BLaER1 treated with 17β-estradiol and CSF1 and Interleukin-3, amounts not matched to agents 10 nM and 100 nM (cell line): Measurements from ENCODE around the gene KRT82.

ENCODE experiments used
- H3K27ac ChIP-seq, 11 experiments: shearing (Covaris generic); formaldehyde crosslinking; 2 replicates each; pipeline ENCODE4 v1.8.1; 2022
- H3K27me3 ChIP-seq, 11 experiments: shearing (Covaris generic); formaldehyde crosslinking; 2 replicates each; pipeline ENCODE4 v1.8.1; 2022
- H3K36me3 ChIP-seq, 11 experiments: shearing (Covaris generic); formaldehyde crosslinking; 2 replicates each; pipeline ENCODE4 v1.8.1; 2022
- H3K4me1 ChIP-seq, 10 experiments: shearing (Covaris generic); formaldehyde crosslinking; 2 replicates each; pipeline ENCODE4 v1.8.1; 2022
- H3K4me2 ChIP-seq, 11 experiments: shearing (Covaris generic); formaldehyde crosslinking; 2 replicates each; pipeline ENCODE4 v1.8.1; 2022
- H3K4me3 ChIP-seq, 10 experiments: shearing (Covaris generic); formaldehyde crosslinking; 2 replicates each; pipeline ENCODE4 v1.8.1; 2022
- H3K9ac ChIP-seq, 11 experiments: shearing (Covaris generic); formaldehyde crosslinking; 2 replicates each; pipeline ENCODE4 v1.8.1; 2022
- H3K9me3 ChIP-seq, 11 experiments: shearing (Covaris generic); formaldehyde crosslinking; replicated peaks in 1 of 11; 2 replicates each; pipeline ENCODE4 v1.8.1; 2022
- H4K20me1 ChIP-seq, 11 experiments: shearing (Covaris generic); formaldehyde crosslinking; 2 replicates each; pipeline ENCODE4 v1.8.1; 2022
- Cebpa-rat ChIP-seq, 11 experiments: shearing (Covaris generic); IDR thresholded peaks; 2 replicates each; pipeline ENCODE4 v1.8.1; 2022

Gene KRT82

DNA sequence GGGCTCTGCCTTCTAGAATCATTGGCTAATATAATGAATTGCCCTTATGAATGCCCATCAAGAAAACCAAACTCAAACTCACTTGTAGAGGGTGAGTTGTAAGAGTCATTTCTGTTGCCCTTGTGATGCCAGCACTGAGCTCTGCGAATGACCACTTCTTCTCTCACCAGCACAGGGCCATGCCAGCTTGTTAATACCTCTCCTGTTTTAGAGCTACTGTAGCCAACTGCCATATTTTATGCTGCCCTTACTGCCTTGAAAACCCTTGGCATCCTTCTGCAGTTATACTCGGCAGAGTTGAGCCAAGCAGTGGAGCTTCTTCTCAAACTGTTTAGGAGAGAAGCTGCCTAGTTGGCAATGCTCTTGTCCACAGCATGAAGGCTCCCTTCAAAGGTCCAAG is 19.9 kb upstream of the KRT82 start:
- Histone ChIP-seq H3K9ac (no peak overlapping the region), H4K20me1 (no peaks in the 10 kb centered on the region), H3K27ac (no peak overlapping the region), H3K9me3 (no peaks in the 10 kb centered on the region), H3K27me3 (no peaks in the 10 kb centered on the region), H3K4me3 (no peak overlapping the region), H3K4me1 (no peaks in the 10 kb centered on the region), H3K4me2 (no peak overlapping the region), H3K36me3 (no peaks in the 10 kb centered on the region)
- no peak for TF ChIP-seq Cebpa-rat (IDR thresholded peaks at IDR 0.05)

DNA sequence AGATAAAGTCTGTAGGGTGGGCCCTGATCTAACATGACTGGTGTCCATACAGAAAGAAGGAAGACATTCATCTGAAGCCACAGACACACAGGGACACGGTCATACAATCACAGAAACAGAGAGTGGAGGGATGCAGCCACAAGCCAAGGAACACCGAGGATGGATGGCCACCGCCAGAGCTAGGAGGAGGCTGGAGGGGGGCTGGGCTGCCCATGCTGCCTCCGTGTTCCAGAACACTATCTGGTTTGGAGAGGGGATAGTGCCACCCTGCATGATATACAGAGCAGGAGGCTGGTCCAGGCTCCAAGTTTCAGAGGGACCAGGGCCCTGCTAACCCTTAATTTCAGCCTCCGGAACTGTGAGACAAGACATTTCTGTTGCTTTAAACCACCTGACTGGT is 19.3 kb upstream of the KRT82 start:
- Histone ChIP-seq H3K4me3 (no peak overlapping the region), H3K9me3 (no peaks in the 10 kb centered on the region), H3K9ac (no peak overlapping the region), H3K4me1 (no peaks in the 10 kb centered on the region), H3K36me3 (no peaks in the 10 kb centered on the region), H3K27me3 (no peaks in the 10 kb centered on the region), H3K4me2 (no peak overlapping the region), H3K27ac (no peak overlapping the region), H4K20me1 (no peaks in the 10 kb centered on the region)
- no peak for TF ChIP-seq Cebpa-rat (IDR thresholded peaks at IDR 0.05)

DNA sequence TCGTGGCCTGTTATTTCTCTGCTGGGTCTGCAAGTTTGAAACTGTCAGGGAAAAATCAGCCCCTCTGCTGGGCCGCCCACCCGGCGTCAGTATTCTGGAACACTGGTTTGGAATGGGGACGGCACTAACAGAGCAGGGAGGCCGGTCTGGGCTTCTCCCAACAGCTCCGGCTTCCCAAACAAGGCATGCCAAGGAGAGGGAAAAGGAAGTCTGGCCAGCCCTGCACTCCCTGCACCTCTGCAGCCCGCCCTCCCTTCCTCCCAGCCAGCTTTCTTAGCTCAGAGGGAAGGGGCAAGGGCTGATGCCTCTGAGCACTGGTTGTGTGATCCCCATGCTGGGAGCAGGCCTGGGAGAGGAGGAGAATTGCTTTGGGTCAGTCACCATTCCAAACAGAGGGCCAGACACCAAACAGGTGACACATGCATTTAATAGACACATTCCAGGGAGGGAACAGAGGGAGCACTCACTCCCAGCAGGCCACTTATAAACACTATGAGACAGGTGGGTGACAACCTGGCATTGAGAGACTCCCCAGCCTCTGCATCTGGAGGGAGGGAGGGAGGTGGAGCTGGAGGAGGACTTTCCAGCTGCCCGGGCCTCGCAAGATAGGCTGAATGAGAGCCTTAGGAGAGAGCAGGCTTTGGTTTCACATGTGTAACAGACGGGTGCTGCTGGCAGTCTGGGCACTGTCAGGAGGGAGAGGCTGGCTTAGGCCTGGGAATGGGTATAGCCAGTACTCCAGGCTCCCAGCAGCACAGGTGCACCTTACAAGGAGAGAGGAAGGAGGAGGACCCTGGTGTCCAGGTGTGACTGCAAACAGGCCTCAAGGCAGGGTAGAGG is 17.7 kb upstream of the KRT82 start:
- no peak for TF ChIP-seq Cebpa-rat (IDR thresholded peaks at IDR 0.05)
- Histone ChIP-seq H3K4me3 (no peak overlapping the region), H3K4me2 (no peak overlapping the region), H3K27ac (no peak overlapping the region), H3K4me1 (peaks cover 0 to 10% (median 3%) of the 10 kb centered on the region in 10 experiments; a peak in 6 of 20 replicates), H3K36me3 (no peaks in the 10 kb centered on the region), H3K27me3 (no peaks in the 10 kb centered on the region), H3K9ac (no peak overlapping the region), H3K9me3 (no peaks in the 10 kb centered on the region), H4K20me1 (no peaks in the 10 kb centered on the region)

DNA sequence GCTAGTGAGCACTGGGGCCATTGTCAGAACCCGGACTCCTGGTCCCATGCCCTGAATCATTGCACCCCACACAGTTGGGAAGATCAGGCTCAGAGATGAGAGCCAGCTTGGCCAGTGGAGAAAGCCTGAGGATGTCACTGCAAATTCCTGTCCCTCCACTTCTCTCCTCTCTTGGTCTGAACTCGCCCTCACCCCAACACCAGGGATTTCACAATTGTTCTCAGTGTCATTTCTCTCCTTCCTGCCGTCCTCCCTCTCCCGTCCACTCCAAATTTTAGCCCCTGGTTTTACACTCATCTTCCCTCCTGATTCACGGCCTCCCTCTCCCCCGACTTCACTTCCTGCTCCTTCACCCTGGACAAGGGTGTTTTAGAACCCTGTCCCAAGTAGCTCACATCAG is 16.9 kb upstream of the KRT82 start:
- H3K27ac ChIP-seq = no peak overlapping the region
- no peaks in the 10 kb centered on the region for H3K27me3 ChIP-seq
- H3K4me1 ChIP-seq = peaks cover 0 to 10% (median 3%) of the 10 kb centered on the region in 10 experiments; a peak in 6 of 20 replicates
- H3K9ac ChIP-seq = no peak overlapping the region
- H3K4me3 ChIP-seq = no peak overlapping the region
- H3K4me2 ChIP-seq = no peak overlapping the region
- no peaks in the 10 kb centered on the region for H3K9me3 ChIP-seq
- no peaks in the 10 kb centered on the region for H3K36me3 ChIP-seq
- no peaks in the 10 kb centered on the region for H4K20me1 ChIP-seq
- TF ChIP-seq Cebpa-rat (IDR thresholded peaks at IDR 0.05) = no peak

DNA sequence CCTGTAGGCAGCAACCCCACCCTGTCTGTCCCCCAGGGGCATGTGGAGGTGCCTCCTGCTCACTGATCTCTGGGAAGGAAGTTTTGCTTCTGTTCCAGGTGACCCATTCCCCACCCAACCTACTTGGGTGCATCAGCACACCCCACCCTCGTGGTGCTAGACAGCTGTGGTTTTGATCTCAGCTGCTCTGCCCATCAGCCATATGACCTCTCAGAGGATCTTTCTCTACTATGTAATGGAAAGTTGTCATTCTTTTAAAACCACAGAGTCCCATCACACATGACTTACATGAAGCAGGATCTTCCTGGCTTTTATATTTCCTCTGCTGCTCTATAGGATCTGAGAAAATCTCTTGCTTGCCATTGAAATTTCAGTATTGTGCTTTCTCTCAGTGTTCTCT is 13.5 kb upstream of the KRT82 start:
- Histone ChIP-seq H3K4me3 (no peak overlapping the region), H4K20me1 (no peaks in the 10 kb centered on the region), H3K27ac (no peak overlapping the region), H3K36me3 (no peaks in the 10 kb centered on the region), H3K4me1 (peaks cover 0 to 10% (median 3%) of the 10 kb centered on the region in 10 experiments; a peak in 6 of 20 replicates), H3K9me3 (no peaks in the 10 kb centered on the region), H3K27me3 (no peaks in the 10 kb centered on the region), H3K9ac (no peak overlapping the region), H3K4me2 (peak overlapping the region in 5 of 11 experiments; percentile 1 to 45 (median 13); a peak in 5 of 22 replicates)
- TF ChIP-seq Cebpa-rat (IDR thresholded peaks at IDR 0.05) = no peak

DNA sequence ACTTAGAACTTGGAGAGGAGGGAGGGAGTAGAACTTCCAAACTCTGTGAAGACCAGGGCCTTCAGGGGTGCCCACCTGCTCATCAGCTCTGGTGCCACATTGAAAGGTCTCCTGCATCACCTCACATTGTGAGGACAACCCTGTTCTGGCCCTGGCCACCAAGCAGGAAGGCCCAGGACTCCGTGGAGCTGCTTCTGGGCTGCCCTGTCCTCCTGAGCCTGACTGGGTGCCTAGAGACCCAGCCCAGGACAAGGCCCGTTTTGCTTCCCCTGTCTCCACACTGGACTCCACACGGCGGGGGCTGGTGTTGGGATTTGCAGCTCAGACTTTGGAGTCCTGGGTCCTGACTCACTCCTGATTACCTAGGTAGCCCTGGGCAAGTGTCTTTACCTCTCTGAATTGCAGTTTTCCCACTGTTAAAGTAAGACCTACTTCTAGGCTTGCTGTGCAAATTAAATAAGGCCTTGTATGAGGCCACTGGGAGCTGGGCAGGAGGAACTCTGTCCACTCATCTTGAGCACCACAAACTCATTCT is 12.5 kb upstream of the KRT82 start:
- H3K4me3 ChIP-seq = no peak overlapping the region
- H4K20me1 ChIP-seq = no peaks in the 10 kb centered on the region
- peaks cover 0 to 13% (median 3%) of the 10 kb centered on the region in 10 experiments; a peak in 7 of 20 replicates for H3K4me1 ChIP-seq
- H3K9me3 ChIP-seq = no peaks in the 10 kb centered on the region
- H3K27ac ChIP-seq = no peak overlapping the region
- TF ChIP-seq Cebpa-rat (IDR thresholded peaks at IDR 0.05) = no peak
- no peaks in the 10 kb centered on the region for H3K36me3 ChIP-seq
- no peak overlapping the region for H3K9ac ChIP-seq
- H3K4me2 ChIP-seq = no peak overlapping the region
- H3K27me3 ChIP-seq = no peaks in the 10 kb centered on the region

DNA sequence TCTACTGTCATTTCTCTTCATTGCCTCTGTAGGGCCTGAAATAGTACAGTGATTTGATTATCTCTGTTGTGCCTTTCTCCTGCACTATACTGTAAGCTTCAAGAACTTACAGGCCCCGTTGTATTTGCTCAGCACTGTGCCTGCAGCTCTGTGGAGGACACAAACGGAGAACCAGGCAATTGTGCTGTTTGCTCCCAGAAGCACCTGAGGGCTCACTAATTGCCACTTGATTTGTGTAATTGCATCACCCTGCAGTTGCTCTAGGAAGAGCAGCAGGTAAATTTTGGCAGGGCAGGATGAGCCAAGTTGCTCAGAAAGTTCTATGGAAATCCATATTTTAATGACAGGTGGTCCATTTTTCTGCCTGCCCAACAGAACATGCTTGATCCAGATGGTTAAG is 11.6 kb upstream of the KRT82 start:
- Histone ChIP-seq H3K27me3 (no peaks in the 10 kb centered on the region), H3K9me3 (no peaks in the 10 kb centered on the region), H3K4me3 (no peak overlapping the region), H3K4me2 (no peak overlapping the region), H4K20me1 (no peaks in the 10 kb centered on the region), H3K36me3 (no peaks in the 10 kb centered on the region), H3K4me1 (peaks cover 0 to 16% (median 3%) of the 10 kb centered on the region in 10 experiments; a peak in 7 of 20 replicates), H3K27ac (no peak overlapping the region), H3K9ac (no peak overlapping the region)
- no peak for TF ChIP-seq Cebpa-rat (IDR thresholded peaks at IDR 0.05)

DNA sequence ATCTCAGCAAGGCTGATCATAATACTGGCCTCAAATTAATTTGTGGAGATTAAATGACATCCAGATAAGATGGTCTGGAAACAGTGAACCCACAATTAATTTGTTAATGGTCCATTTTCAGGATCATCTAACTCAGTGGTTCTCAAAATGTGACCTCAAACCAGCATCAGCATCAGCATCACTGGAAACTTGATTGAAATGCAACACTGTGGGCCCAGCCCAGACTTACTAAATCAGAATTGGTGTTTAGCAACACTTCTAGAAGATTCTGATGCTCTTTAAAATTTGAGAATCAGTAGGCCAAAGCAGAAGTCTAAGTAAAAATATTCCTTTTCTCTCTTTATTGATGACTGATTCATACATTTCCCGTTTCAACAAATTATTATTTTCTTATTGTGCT is 10.7 kb upstream of the KRT82 start:
- no peak for TF ChIP-seq Cebpa-rat (IDR thresholded peaks at IDR 0.05)
- Histone ChIP-seq H4K20me1 (no peaks in the 10 kb centered on the region), H3K4me2 (no peak overlapping the region), H3K27me3 (no peaks in the 10 kb centered on the region), H3K27ac (no peak overlapping the region), H3K9me3 (no peaks in the 10 kb centered on the region), H3K4me1 (peaks cover 0 to 16% (median 3%) of the 10 kb centered on the region in 10 experiments; a peak in 7 of 20 replicates), H3K36me3 (no peaks in the 10 kb centered on the region), H3K9ac (no peak overlapping the region), H3K4me3 (no peak overlapping the region)

DNA sequence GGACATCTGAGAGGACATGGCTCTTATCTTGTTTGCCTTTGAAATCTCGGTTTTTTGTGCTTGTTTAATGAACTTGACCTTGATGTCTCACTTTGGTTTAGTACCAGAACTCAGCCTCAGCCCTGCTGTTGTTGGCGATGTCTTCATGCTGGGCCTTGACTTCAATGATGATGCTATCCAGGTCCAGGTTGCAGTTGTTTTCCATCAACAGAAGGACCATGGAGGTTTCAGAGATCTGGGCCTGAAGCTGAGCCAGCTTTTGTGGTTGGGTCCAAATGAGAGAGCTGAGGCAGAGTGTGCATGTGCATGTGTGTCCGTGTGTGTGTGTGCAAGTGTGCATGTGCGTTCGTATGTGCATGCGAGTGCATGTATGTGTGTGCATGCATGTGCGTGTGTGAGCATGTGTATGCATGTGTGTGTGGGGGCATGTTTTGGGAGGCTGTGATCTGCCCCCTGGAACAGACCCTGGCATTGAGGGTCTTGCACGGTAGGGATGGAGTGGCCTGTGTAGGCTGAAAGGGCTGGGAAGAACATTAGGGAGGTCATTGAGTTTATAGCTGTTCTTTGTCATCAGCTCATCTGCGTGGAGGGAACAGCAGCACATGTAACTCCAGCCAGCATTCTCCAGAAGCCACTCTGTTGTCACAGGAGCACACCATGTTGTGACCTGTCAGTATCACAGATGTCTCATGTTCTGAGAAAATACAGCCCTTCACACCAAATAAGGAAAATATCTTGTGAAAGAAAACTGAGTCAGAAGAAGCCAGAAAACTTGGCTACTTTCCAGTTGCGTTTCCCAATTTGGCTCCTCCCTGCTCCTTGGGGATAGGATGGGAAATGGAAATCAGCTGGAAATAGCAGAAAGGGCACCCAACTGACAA is 10.0 kb upstream of the KRT82 start:
- no peak overlapping the region for H3K9ac ChIP-seq
- TF ChIP-seq Cebpa-rat (IDR thresholded peaks at IDR 0.05) = no peak
- H3K4me2 ChIP-seq = no peak overlapping the region
- peaks cover 0 to 16% (median 3%) of the 10 kb centered on the region in 10 experiments; a peak in 7 of 20 replicates for H3K4me1 ChIP-seq
- no peak overlapping the region for H3K27ac ChIP-seq
- no peak overlapping the region for H3K4me3 ChIP-seq
- H3K9me3 ChIP-seq = no peaks in the 10 kb centered on the region
- H3K36me3 ChIP-seq = no peaks in the 10 kb centered on the region
- H3K27me3 ChIP-seq = no peaks in the 10 kb centered on the region
- no peaks in the 10 kb centered on the region for H4K20me1 ChIP-seq
